Measurements from ENCODE around the gene MAN1A2. TPM values are rescaled to one million over a fixed set of nuclear protein-coding genes. Genes with fewer than 3 reads are reported as not detected.

MAN1A2 gene
- polyA plus RNA-seq, 1 experiment = 11.9 TPM

DNA sequence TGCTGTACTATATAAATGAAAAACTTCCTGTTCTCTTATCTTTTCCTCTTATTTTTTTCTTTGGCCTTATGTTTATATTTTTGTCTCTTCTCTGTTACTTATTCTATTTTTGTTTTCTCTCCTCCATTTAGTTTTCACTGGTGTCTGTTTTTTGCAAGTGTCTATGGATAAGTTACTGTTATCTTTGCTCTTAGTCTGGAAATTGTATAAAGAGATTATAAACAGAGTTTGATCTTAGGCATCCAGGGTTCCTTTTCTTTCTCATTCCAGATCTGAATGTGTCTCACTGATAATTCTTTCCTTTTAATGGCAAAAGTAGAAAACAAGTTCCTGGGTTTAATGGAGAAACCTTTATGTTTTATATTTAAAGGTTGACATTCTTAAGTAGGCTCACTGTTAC is 34.5 kb downstream of the MAN1A2 start:
- Histone ChIP-seq H3K4me3 (ENCODE audit: low read depth, low read length) (no peak overlapping the region), H3K36me3 (ENCODE audit: control insufficient read depth, insufficient read depth, low read length) (no peaks in the 10 kb centered on the region), H3K27me3 (ENCODE audit: control insufficient read depth, insufficient read depth, low read length) (no peaks in the 10 kb centered on the region)
- CTCF ChIA-PET = no interaction called here
- no peak for DNase-seq (ENCODE audit: low read depth)
- TF ChIP-seq, protein P1, sequence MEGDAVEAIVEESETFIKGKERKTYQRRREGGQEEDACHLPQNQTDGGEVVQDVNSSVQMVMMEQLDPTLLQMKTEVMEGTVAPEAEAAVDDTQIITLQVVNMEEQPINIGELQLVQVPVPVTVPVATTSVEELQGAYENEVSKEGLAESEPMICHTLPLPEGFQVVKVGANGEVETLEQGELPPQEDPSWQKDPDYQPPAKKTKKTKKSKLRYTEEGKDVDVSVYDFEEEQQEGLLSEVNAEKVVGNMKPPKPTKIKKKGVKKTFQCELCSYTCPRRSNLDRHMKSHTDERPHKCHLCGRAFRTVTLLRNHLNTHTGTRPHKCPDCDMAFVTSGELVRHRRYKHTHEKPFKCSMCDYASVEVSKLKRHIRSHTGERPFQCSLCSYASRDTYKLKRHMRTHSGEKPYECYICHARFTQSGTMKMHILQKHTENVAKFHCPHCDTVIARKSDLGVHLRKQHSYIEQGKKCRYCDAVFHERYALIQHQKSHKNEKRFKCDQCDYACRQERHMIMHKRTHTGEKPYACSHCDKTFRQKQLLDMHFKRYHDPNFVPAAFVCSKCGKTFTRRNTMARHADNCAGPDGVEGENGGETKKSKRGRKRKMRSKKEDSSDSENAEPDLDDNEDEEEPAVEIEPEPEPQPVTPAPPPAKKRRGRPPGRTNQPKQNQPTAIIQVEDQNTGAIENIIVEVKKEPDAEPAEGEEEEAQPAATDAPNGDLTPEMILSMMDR (IDR thresholded peaks at IDR 0.05; ENCODE audit: insufficient read depth, low read depth, low read length) = no peak
- POLR2A ChIA-PET = no interaction called here

- no peaks in the 10 kb centered on the region for H3K27me3 ChIP-seq (ENCODE audit: control insufficient read depth, insufficient read depth, low read length)
- no peaks in the 10 kb centered on the region for H3K36me3 ChIP-seq (ENCODE audit: control insufficient read depth, insufficient read depth, low read length)
- H3K4me3 ChIP-seq (ENCODE audit: low read depth, low read length) = no peak overlapping the region
- ChIA-PET CTCF (no interaction called here), POLR2A (no interaction called here)
- no peak for DNase-seq (ENCODE audit: low read depth)
- TF ChIP-seq, protein P1 (IDR thresholded peaks at IDR 0.05; ENCODE audit: insufficient read depth, low read depth, low read length) = no peak
Observed at GRCh38 chr1:117403597-117403996, 36.3 kb downstream of the MAN1A2 start.

GRCh38 chr1:117405042-117405441 is 37.8 kb downstream of the MAN1A2 start:
- ChIA-PET POLR2A (no interaction called here), CTCF (no interaction called here)
- Histone ChIP-seq H3K36me3 (ENCODE audit: control insufficient read depth, insufficient read depth, low read length) (no peaks in the 10 kb centered on the region), H3K27me3 (ENCODE audit: control insufficient read depth, insufficient read depth, low read length) (no peaks in the 10 kb centered on the region), H3K4me3 (ENCODE audit: low read depth, low read length) (no peak overlapping the region)
- DNase-seq (ENCODE audit: low read depth) = no peak
- TF ChIP-seq, protein P1 (IDR thresholded peaks at IDR 0.05; ENCODE audit: insufficient read depth, low read depth, low read length) = no peak

GRCh38 chr1:117412472-117412871 is 45.2 kb downstream of the MAN1A2 start:
- Histone ChIP-seq H3K27me3 (ENCODE audit: control insufficient read depth, insufficient read depth, low read length) (no peaks in the 10 kb centered on the region), H3K4me3 (ENCODE audit: low read depth, low read length) (no peak overlapping the region), H3K36me3 (ENCODE audit: control insufficient read depth, insufficient read depth, low read length) (no peaks in the 10 kb centered on the region)
- POLR2A ChIA-PET = no interaction called here
- TF ChIP-seq, protein P1 (IDR thresholded peaks at IDR 0.05; ENCODE audit: insufficient read depth, low read depth, low read length) = no peak
- no peak for DNase-seq (ENCODE audit: low read depth)
- CTCF ChIA-PET = no interaction called here

DNA sequence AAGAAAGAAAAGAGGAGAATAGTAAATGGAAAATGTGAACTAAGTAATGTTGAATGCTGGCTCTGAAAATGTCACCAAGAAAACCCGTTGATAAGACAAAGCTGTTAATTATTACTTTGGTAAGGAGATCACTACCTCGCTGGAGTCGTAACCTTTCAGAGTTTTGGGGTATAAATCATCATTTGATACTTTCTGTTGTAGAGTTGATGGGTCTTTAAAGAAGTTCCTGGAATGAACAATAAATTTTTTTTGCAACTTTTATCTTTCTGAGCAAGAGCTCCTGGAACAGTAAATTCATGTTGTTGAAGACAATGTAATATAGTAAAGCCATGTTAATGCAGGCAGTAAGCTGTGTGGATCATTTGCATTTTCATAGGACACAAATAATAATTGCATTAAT is 46.2 kb downstream of the MAN1A2 start:
- ChIA-PET CTCF (interaction anchor here (0.7 kb wide), 1 partner anchor 11 kb away, joined by 3 read pairs; no protein-coding TSS in a partner anchor), POLR2A (no interaction called here)
- Histone ChIP-seq H3K27me3 (ENCODE audit: control insufficient read depth, insufficient read depth, low read length) (no peaks in the 10 kb centered on the region), H3K4me3 (ENCODE audit: low read depth, low read length) (no peak overlapping the region), H3K36me3 (ENCODE audit: control insufficient read depth, insufficient read depth, low read length) (no peaks in the 10 kb centered on the region)
- DNase-seq (ENCODE audit: low read depth) = no peak
- TF ChIP-seq, protein P1 (IDR thresholded peaks at IDR 0.05; ENCODE audit: insufficient read depth, low read depth, low read length) = no peak

All from BJ (cell line).